Stimulated activated CD8-positive, alpha-beta memory T cell treated with anti-CD3 and anti-CD28 coated beads, Interleukin-15, amount 100 ng/mL, for 4 hours (primary cell): ENCODE results near the gene TYMP.
"Not testable (repeated sequence)": the region's sequence is repeated elsewhere in the genome, so short reads cannot be mapped to it uniquely, and the experiment has no call there.

Experiments
- DNase-seq, 2 donors: peaks; one replicate each; pipeline ENCODE4 v3.0.0-alpha.2; 2020; ENCODE audit warnings: low read depth in 2 of 2

TYMP gene

GRCh38 chr22:50540381-50540780, 10.6 kb upstream of the TYMP start:
- no peak for DNase-seq

DNA sequence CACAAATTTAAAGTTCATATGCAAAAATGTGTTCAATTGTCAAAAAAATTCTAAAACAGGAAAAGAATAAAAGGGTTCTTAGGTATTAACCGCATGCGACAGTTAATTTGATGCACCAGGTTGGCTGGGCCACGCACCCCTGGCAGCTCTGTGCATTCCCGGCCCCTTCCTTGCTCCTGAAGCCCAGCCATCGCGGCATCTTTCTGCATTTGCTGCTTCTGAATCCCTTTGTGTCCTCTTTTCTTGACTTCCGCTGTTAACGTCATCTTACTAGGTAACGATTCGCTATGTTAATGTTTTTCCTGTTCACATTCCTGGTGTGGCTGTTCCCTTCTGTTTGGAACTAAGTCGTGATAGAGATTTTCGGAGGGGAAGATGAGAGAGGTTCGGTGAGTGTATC, 8.0 kb upstream of the TYMP start:
- DNase-seq: no peak

DNA sequence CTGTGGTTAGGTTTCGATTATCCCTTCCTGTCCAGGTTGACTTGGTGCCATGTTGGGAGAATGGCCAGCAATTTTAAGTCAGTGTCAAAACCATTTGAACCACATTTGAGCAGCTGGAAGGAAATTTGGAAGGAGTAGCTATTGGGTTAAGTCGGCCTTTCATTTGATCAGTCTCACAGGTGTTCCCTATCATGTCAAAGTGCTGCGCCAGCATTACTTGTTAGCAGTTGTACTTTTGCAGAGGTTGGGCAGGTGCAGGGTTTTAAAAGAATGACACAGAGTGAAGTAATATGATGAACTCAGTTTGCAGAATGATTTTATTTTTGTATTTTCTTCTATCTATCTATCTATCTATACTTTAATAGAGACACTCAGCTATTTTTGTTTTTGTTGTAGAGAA, 6.4 kb upstream of the TYMP start:
- DNase-seq: no peak

DNA sequence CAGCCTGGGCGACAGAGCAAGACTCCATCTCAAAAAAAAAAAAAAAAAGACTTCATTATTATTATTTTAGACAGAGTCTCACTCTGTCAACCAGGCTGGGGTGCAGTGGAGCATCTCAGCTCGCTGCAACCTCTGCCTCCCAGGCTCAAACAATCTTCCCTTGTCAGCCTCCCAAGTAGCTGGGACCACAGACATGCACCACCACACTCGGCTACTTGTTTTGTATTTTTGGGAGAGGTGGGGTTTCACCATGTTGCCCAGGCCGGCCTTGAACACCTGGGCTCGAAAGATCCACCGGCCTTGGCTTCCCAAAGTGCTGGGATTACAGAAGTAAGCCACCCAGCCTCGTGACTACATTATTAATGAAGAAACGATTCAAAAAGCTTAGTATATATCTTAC, 5.3 kb upstream of the TYMP start:
- DNase-seq: no peak

- DNase-seq: not testable (repeated sequence)
Measured at GRCh38 chr22:50533856-50534711, 4.3 kb upstream of the TYMP start.

- no peak for DNase-seq
Measured at GRCh38 chr22:50532824-50533796, 3.3 kb upstream of the TYMP start.

DNA sequence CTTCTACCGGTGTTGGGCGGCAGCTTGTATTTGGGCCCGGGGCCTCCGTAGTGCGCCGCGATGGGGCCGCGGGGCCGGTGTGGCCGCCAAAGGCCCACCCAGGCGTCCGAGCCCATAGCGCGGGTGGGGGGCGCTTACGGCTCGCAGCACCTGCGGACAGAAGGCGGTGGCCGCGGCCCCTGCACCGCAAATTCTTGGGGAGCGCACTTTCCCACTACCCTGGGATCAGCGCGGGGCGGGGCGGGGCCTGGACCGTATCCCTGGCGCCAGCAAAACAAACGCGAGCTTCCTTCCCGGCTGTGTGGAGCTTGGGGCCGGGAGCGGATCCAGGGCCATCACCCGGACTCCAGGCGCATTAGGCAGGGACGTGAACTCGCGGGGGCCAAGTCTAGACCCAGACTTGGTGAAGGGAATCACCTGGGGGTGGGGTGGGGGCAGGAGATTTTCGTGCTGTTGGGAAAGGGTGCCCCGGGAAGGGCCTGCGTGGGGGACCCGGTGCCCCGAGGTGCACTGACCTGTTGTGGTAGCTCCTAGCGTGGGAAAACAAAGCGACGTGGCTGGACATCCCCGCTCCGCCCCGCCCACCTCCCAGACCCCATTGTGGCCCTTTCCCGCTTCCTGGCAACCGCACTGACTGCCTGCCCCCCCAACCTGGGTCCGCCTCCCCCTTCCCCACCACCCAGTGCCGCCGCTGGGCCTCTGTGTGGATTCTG, 2.3 kb upstream of the TYMP start:
- DNase-seq: no peak

GRCh38 chr22:50531546-50531961, 1.7 kb upstream of the TYMP start:
- DNase-seq: peak in 1 of 2 donors; percentile 60

GRCh38 chr22:50530877-50531545, 1.2 kb upstream of the TYMP start:
- peak; percentile 69 to 72 for DNase-seq

- no peak for DNase-seq
Measured at GRCh38 chr22:50530580-50530876, 716 bp upstream of the TYMP start.

- DNase-seq: no peak
Measured at GRCh38 chr22:50529416-50529896, 356 bp downstream of the TYMP start.

DNA sequence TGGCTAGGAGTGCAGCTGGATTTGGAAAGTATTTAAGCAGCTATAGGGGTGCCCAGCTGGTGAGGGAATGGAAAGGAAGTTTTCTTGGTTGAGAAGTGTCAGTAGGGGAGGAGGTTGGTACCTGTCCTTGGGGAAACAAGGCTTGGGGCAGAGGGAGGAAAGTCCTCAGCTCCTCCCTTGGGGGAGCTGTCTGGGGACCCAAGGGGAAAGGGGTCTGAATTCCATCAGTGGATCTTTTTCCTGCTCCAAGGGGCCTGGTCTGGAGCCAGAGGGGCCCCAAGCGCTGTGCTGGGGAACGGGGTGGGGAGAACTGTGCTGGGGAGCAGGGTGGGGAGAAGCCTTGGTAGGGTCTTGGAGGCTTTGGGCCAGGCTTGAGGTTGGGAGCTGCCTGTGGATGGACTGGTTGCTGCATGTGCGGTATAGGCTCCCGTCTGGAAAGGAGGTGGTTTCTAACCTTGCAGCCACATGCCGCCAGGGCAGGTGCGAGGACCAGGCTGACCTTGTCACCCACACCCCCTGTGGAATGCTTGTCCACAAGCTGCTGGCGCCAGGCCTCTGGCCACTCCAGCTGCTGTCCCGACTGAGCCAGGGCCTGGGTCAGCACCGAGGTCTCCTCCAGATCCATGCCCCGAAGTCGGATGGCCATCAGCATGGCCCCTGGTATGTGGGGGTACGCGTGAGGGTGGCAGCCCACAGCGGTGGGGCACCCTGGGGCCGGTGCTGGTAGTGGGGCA, 963 bp downstream of the TYMP start:
- no peak for DNase-seq

DNA sequence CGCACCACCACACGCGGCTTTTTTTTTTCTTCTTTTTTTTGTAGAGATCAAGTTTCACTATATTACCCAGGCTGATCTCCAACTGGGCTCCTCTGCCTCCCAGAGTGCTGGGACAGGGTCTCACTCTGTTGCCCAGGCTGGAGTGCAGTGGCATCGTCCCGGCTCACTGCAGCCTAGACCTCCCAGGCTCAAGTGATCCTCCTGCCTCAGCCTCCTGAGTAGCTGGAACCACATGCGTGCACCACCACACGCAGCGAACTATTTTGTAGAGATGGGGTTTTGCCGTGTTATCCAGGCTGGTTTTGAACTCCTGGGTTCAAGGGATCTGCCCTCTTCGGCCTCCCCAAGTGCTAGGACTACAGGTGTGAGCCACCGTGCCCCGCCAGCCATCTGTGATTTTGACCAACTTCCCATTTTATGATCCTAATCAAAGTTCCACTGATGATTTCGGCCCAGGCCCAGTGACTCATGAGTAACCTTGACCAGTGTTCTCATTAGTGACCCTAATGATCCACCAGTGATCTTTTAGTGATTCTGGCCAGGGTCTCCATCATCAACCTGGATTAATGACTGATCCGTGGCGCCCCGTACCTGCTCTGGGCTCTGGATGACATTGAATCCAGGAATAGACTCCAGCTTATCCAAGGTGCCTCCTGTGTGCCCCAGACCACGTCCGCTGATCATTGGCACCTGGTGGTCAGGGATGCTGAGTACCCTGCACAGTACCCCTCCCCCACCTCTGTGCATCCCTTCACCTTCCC, 1.7 kb downstream of the TYMP start:
- no peak for DNase-seq

- no peak for DNase-seq
Measured at GRCh38 chr22:50526834-50527801, 2.7 kb downstream of the TYMP start.

DNA sequence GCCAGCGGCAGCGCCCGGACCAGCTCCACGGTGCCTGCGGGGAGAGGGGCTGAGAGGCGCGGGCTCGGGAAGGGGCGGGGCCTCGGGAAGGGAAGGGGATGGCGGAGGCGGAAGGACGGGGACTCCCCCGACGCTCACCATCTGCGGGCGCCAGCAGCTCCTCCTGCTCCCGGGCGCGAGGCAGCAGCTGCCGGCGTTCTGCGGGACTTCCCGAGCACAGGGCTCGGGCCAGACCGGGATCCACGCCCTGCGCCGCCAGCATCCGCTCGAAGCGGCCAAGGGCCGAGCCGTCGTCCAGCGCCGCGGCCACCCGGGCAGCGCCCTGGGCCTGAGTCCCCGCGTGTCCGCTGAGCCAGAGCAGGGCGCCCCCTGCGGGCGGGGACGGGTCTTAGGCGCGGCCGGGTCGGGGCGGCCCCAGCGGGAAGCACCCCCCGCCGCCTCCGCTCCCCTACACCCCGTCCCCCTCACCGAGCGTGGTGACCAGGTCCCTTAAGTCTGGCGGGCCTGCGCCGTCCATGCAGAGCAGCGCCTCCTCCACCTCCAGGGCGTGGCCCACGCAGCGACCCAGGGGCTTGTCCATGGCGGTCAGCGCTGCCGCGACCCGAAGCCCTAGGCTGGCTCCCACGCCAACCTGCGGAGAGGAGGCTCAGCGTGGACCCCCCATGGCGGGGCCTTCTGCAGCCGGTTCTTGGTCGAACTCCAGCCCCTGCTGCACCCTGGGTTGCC, 3.5 kb downstream of the TYMP start:
- peak; percentile 70 to 71 for DNase-seq

DNA sequence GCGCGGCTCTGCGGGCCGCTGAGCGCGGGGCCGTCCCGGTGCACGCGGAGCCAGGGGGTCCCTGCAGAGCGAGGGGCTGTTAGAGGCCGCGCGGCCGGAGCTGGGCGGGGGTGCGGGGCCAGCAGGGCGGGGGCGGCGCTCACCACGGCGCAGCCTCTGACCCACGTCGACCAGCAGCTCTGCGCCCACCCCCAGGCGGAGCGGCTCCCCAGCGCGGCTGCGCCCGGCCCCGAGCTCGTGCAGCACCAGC, 4.0 kb downstream of the TYMP start:
- no peak for DNase-seq

DNA sequence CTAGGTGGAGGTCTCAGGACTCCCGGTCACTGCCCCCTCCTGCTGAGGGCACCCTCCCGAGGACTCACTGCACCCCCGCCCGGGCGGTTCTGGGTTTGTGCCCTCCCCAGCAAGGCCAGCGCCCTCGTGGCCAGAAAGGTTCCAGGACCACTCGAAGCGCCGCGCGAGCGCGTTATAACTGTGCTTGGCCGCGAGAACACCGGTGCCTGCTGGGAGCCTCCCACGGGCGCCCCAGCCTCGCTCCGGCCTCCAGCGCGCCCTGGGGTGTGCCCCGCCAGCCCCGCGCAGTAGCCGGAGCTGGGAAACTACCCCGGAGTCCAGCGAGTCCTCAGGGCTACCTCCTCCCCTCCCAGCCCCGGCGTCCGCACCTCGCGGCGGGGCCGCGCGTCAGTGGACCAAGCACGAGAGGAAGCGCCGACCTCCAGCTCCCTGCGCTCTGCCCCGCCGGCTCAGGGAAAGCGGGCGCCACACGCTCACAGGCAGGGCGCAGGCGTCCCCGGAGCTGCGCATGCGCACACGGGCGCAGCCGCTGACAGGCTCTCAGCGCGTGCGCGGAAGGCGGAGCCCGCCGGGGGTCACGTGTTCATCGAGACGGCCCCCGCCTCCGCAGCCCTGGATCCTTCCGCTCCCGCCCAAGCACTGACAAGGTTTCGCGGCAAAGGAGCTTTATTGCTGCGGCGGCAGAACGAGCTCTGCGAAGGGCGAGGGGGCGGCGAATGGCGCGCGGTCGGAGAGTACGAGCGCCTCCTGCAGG, 4.5 kb downstream of the TYMP start, which contains the start of gene SCO2:
Gene SCO2, minus strand, starts transcription at position 495 of the 754 bp plus-strand sequence. CDS start 1,187 bp downstream, outside the sequence.
- DNase-seq: peak; percentile 96 to 97
